OCI-LY7 (cell line): ENCODE results near the gene NFYB. TPM values are rescaled to one million over a fixed set of nuclear protein-coding genes. Genes with fewer than 3 reads are reported as not detected.

Source experiments
- BruUV-seq: library from RNA; stranded (reverse); fragments of 400-500 nt; replicated peaks from 2 replicates; lab custom pipeline; 2021; lab: Mats Ljungman, UMichigan
- CTCF ChIA-PET: fragments of 300-600 bp; sonication (Branson Sonifier 250); formaldehyde crosslinking; loops from one replicate; lab custom pipeline; 2022; ENCODE audit warnings: antibody characterized with exemption; ENCODE audit not compliant: unreplicated experiment; lab: Charles Lee
- POLR2A ChIA-PET: fragments of 300-600 bp; sonication (Branson Sonifier 250); formaldehyde crosslinking; loops from one replicate; lab custom pipeline; 2022; ENCODE audit warnings: antibody characterized with exemption; lab: Charles Lee
- DNase-seq: peaks from one replicate; pipeline ENCODE4 v3.0.0-alpha.2; 2015; ENCODE audit warnings: low spot score
- H2AFZ ChIP-seq: fragments of 200-600 bp; sonication (generic), shearing (Covaris generic); 2 replicates; pipeline ENCODE4 v1.6.1; 2014; ENCODE audit warnings: mild to moderate bottlenecking, antibody characterized with exemption, low read length, moderate library complexity
- H3K27ac ChIP-seq: fragments of 200-600 bp; sonication (generic); 2 replicates; pipeline ENCODE4 v1.5.1; 2014; ENCODE audit warnings: mixed run types, low read depth, mild to moderate bottlenecking, moderate library complexity, low read length, inconsistent platforms; ENCODE audit not compliant: poor library complexity, severe bottlenecking
- H3K36me3 ChIP-seq: fragments of 200-600 bp; sonication (generic); 2 replicates; pipeline ENCODE4 v1.6.1; 2014; ENCODE audit warnings: mild to moderate bottlenecking, antibody characterized with exemption, low read length, moderate library complexity, mixed read lengths; ENCODE audit not compliant: insufficient read depth
- H3K4me1 ChIP-seq: fragments of 200-600 bp; sonication (generic); 2 replicates; pipeline ENCODE4 v1.5.1; 2014; ENCODE audit warnings: mild to moderate bottlenecking, low read length; ENCODE audit not compliant: insufficient read depth, poor library complexity, severe bottlenecking
- H3K4me2 ChIP-seq: fragments of 200-600 bp; sonication (generic); 2 replicates; pipeline ENCODE4 v1.6.1; 2014; ENCODE audit warnings: mild to moderate bottlenecking, low read length
- H3K4me3 ChIP-seq: fragments of 200-600 bp; sonication (generic); 2 replicates; pipeline ENCODE4 v1.5.1; 2014; ENCODE audit warnings: mild to moderate bottlenecking, low read depth, low read length; ENCODE audit not compliant: poor library complexity, severe bottlenecking
- H3K79me2 ChIP-seq: fragments of 200-600 bp; sonication (generic); 2 replicates; pipeline ENCODE4 v1.6.1; 2016; ENCODE audit warnings: low read depth, mild to moderate bottlenecking, low read length, moderate library complexity, mixed read lengths; ENCODE audit not compliant: insufficient read depth
- H3K9me2 ChIP-seq: fragments of 200-600 bp; sonication (generic); 2 replicates; pipeline ENCODE4 v1.6.1; 2016; ENCODE audit warnings: mild to moderate bottlenecking, low read length, mixed read lengths; ENCODE audit not compliant: insufficient read depth
- H3K9me3 ChIP-seq: fragments of 200-600 bp; sonication (generic); 2 replicates; pipeline ENCODE4 v1.6.1; 2014; ENCODE audit warnings: mild to moderate bottlenecking, mixed run types, low read length, mixed read lengths
- H4K20me1 ChIP-seq: fragments of 200-600 bp; sonication (generic); 2 replicates; pipeline ENCODE4 v1.6.1; 2014; ENCODE audit warnings: mild to moderate bottlenecking, antibody characterized with exemption, low read length, moderate library complexity, mixed read lengths; ENCODE audit not compliant: insufficient read depth
- EZH2phosphoT487 ChIP-seq: fragments of 200-600 bp; sonication (generic); IDR thresholded peaks from 2 replicates; pipeline ENCODE4 v1.6.1; 2018; ENCODE audit warnings: low read depth, borderline replicate concordance, mild to moderate bottlenecking, mixed run types, antibody characterized with exemption, low read length, moderate library complexity, mixed read lengths
- intact Hi-C: fragments of 100-400 bp; cut with micrococcal nuclease; formaldehyde crosslinking; loops from one replicate; pipeline ENCODE4 v1.10.0; 2022; ENCODE audit not compliant: unreplicated experiment
- total RNA-seq, 2 experiments: library from RNA; depleted of rRNA in 1 of 2; stranded (reverse); fragments of >200 nt in 1 of 2; shearing (Covaris generic) in 1 of 2; gene quantifications; 2 replicates each; pipeline ENCODE4 v1.2.3, GENCODE V29; 2014 to 2022
- TF ChIP-seq, protein P1 (sequence below): fragments of 200-600 bp; sonication (generic); conservative IDR thresholded peaks from 2 replicates; pipeline ENCODE4 v1.5.1; 2014; ENCODE audit warnings: mild to moderate bottlenecking, antibody characterized with exemption, low read length, moderate library complexity, mixed read lengths

NFYB gene
- total RNA-seq, 2 experiments from 2014 or later: 21.6 to 38.5 TPM

DNA sequence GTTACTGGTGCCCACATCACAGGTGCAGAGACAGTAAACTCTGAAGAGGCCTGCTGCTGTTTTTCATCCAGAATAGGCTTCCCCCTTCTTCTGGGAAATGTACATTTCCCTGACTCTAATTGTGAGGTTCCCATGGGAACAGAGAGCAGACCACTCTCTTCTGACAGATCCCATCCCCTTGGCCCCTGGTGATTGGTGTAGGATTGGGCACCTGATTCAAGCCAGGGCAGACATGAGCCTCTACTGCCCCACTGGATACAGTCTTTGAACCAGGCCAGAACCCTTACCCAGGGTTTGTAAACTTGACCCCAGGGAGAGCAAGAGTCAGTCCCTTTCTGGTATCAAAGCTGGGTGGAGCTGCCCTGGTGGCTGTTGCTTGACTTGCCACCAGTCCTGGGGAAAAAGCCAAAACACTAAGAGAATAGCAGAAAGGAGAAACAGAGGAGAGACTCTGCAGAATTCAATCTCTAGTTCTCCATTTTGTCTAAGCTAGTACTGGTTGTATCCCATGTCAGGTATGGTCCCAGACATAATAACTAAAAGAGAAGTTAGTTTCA is 14.8 kb upstream of the NFYB start:
- intact Hi-C loops: no loop called here
- H3K4me1 ChIP-seq: no peaks in the 10 kb centered on the region
- H3K79me2 ChIP-seq: no peaks in the 10 kb centered on the region
- H4K20me1 ChIP-seq: no peaks in the 10 kb centered on the region
- no peak overlapping the region for H3K4me3 ChIP-seq
- ChIA-PET POLR2A (no interaction called here), CTCF (no interaction called here)
- H3K27ac ChIP-seq: no peak overlapping the region
- no peaks in the 10 kb centered on the region for H3K9me2 ChIP-seq
- TF ChIP-seq, protein P1, sequence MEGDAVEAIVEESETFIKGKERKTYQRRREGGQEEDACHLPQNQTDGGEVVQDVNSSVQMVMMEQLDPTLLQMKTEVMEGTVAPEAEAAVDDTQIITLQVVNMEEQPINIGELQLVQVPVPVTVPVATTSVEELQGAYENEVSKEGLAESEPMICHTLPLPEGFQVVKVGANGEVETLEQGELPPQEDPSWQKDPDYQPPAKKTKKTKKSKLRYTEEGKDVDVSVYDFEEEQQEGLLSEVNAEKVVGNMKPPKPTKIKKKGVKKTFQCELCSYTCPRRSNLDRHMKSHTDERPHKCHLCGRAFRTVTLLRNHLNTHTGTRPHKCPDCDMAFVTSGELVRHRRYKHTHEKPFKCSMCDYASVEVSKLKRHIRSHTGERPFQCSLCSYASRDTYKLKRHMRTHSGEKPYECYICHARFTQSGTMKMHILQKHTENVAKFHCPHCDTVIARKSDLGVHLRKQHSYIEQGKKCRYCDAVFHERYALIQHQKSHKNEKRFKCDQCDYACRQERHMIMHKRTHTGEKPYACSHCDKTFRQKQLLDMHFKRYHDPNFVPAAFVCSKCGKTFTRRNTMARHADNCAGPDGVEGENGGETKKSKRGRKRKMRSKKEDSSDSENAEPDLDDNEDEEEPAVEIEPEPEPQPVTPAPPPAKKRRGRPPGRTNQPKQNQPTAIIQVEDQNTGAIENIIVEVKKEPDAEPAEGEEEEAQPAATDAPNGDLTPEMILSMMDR: no peak
- no peak for TF ChIP-seq EZH2phosphoT487
- DNase-seq: no peak
- H3K4me2 ChIP-seq: no peak overlapping the region
- H3K36me3 ChIP-seq: no peaks in the 10 kb centered on the region
- H3K9me3 ChIP-seq: no peaks in the 10 kb centered on the region
- BruUV-seq: no TSS peak
- no peak overlapping the region for H2AFZ ChIP-seq

DNA sequence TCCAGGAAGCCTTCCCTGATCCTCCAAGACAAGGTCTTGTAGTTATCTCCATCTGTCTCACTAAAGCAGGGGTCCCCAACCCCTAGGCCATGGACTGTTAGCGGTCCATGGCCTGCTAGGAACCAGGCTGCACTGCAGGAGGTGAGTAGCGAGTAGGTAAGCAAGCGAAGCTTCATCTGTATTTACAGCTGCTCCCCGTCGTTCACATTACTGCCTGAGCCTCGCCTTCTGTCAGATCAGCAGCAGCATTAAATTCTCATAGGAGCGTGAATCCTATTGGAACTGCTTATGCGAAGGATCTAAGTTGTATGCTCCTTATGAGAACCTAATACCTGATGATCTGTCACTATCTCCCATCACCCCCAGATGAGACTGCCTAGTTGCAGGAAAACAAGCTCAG is 12.4 kb upstream of the NFYB start:
- Histone ChIP-seq H3K9me2 (no peaks in the 10 kb centered on the region), H3K4me3 (no peak overlapping the region), H3K36me3 (no peaks in the 10 kb centered on the region), H2AFZ (no peak overlapping the region), H4K20me1 (no peaks in the 10 kb centered on the region), H3K27ac (no peak overlapping the region), H3K9me3 (no peaks in the 10 kb centered on the region), H3K4me1 (no peaks in the 10 kb centered on the region), H3K4me2 (no peak overlapping the region), H3K79me2 (no peaks in the 10 kb centered on the region)
- ChIA-PET POLR2A (interaction anchor here (2.0 kb wide), 1 partner anchor 12 kb away, joined by 5 read pairs; the partner anchor contains the start of gene NFYB), CTCF (interaction anchor here (0.6 kb wide), 1 partner anchor 208 kb away, joined by 3 read pairs; no protein-coding TSS in a partner anchor)
- intact Hi-C loops: no loop called here
- BruUV-seq: no TSS peak
- TF ChIP-seq EZH2phosphoT487: no peak
- TF ChIP-seq, protein P1: no peak
- no peak for DNase-seq

- Histone ChIP-seq H3K4me1 (no peaks in the 10 kb centered on the region), H3K4me3 (no peak overlapping the region), H3K9me3 (no peaks in the 10 kb centered on the region), H3K36me3 (no peaks in the 10 kb centered on the region), H3K79me2 (no peaks in the 10 kb centered on the region), H3K27ac (no peak overlapping the region), H3K4me2 (no peak overlapping the region), H4K20me1 (no peaks in the 10 kb centered on the region), H2AFZ (no peak overlapping the region), H3K9me2 (no peaks in the 10 kb centered on the region)
- TF ChIP-seq, protein P1: no peak
- no peak for TF ChIP-seq EZH2phosphoT487
- ChIA-PET POLR2A (no interaction called here), CTCF (no interaction called here)
- intact Hi-C loops: no loop called here
- no peak for DNase-seq
- BruUV-seq: no TSS peak
These were observed 9.3 kb upstream of the NFYB start for GRCh38 chr12:104147346-104147745.
